D721Med (cell line): ENCODE results near the gene CDH23.

Source experiments
- DNase-seq: peaks from one replicate; pipeline ENCODE4 v3.0.0; 2011; ENCODE audit warnings: low spot score; ENCODE audit not compliant: insufficient read length
- FAIRE-seq: peaks from 2 replicates; lab custom pipeline; 2011; peaks lifted over from hg19 to GRCh38; lab: Jason Lieb, UNC
- TF ChIP-seq, protein P1 (sequence below): IDR thresholded peaks from 2 replicates; pipeline ENCODE4 v1.5.1; 2012; ENCODE audit warnings: mild to moderate bottlenecking, control low read depth; ENCODE audit not compliant: insufficient read depth; ENCODE audit errors: missing control alignments

CDH23 gene

DNA sequence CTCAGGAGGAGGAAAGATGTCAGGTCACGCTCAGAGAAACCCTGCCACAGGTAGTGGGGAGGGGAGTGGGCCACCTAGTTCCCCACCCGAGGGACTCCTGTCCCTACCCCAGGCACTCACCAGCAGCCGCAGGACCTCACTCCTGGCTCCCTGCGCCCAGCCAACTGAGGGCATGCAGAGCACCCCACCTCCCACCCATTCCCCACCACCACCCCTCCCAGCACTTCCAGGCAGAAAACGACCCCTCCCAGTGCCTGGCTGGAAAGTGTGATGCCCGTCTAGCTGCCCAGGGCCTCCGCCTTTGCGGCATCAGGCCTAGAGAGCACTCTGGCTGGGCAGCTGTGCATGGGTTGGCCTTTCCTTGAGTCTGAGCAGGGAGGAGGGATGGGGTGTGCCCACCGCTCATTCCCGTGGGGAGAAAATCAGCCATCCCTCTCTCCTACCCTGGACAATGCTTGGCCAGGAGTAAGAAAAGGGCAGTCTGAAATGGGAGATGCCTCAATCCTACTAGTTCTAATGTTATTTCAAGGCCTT lies 321.5 kb downstream of the CDH23 start:
- TF ChIP-seq, protein P1, sequence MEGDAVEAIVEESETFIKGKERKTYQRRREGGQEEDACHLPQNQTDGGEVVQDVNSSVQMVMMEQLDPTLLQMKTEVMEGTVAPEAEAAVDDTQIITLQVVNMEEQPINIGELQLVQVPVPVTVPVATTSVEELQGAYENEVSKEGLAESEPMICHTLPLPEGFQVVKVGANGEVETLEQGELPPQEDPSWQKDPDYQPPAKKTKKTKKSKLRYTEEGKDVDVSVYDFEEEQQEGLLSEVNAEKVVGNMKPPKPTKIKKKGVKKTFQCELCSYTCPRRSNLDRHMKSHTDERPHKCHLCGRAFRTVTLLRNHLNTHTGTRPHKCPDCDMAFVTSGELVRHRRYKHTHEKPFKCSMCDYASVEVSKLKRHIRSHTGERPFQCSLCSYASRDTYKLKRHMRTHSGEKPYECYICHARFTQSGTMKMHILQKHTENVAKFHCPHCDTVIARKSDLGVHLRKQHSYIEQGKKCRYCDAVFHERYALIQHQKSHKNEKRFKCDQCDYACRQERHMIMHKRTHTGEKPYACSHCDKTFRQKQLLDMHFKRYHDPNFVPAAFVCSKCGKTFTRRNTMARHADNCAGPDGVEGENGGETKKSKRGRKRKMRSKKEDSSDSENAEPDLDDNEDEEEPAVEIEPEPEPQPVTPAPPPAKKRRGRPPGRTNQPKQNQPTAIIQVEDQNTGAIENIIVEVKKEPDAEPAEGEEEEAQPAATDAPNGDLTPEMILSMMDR: no peak
- DNase-seq: no peak
- FAIRE-seq: no peak

DNA sequence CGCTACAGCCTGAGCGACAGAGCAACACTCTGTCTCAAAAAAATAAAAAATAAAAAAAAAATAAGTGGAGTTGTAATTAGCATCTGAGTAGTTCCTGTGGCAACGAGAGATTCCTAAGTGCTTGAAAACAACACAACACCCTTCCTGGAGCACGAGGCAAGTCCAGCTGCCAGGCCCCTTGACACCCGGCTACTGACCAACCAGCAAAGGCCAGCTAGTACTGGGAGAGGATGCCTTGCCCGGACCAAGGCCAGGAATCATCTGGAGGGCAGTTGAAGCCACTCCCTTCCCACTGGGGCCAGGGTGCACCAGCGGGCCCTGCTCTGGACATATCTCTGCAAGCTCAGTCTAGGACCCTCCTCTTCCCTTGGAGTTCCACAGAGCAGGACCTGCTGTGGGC lies 322.3 kb downstream of the CDH23 start:
- TF ChIP-seq, protein P1: no peak
- DNase-seq (no peak), FAIRE-seq (no peak)

GRCh38 chr10:71719464-71720201 lies 322.9 kb downstream of the CDH23 start, which contains the start of gene C10orf105:
Gene C10orf105, minus strand, starts transcription at chr10:71719778. Its CDS starts 3,441 bp downstream, at chr10:71716337.
- TF ChIP-seq, protein P1: no peak
- DNase-seq (no peak), FAIRE-seq (no peak)

GRCh38 chr10:71720288-71720687 lies 323.6 kb downstream of the CDH23 start:
- FAIRE-seq (no peak), DNase-seq (no peak)
- TF ChIP-seq, protein P1: no peak

DNA sequence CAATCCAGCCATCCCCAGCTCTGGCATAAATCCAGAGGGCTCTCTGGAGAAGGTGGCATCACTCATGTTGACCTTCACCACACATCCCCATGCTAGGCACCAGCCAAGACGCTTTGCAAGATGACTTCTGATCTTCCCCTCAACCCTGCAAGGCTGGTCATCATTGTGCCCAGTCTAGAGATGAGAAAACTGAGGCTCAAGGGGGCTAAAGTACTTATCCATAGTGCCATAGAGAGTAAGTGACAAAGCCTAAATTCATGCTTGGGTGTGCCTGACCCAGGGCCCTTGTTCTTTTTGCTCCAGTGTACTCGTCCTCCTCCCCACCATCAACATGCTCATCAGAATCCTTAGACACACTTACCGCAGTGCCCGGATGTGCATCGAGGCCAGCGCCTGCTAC lies 324.6 kb downstream of the CDH23 start:
- no peak for FAIRE-seq
- TF ChIP-seq, protein P1: no peak
- DNase-seq: no peak

DNA sequence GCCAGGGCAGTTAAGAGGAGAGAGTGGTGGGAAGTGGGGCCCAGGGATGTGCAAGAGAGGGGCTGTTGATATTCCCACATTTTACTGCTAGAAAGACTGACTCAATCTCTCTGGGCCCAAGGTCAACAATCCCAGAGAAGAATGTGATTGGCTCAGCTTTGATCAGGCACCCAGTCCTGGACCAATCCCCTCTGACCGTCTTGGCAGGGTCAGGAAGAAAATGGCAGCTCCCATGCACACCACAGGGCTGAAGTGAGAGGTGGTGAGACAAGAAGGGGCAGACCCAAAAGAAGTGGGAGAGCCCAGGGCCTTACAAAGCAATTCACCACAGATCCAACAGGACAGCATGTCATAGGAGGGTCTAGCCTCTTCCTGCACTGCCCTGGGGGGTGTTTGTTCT lies 326.1 kb downstream of the CDH23 start:
- TF ChIP-seq, protein P1: no peak
- DNase-seq (no peak), FAIRE-seq (no peak)

DNA sequence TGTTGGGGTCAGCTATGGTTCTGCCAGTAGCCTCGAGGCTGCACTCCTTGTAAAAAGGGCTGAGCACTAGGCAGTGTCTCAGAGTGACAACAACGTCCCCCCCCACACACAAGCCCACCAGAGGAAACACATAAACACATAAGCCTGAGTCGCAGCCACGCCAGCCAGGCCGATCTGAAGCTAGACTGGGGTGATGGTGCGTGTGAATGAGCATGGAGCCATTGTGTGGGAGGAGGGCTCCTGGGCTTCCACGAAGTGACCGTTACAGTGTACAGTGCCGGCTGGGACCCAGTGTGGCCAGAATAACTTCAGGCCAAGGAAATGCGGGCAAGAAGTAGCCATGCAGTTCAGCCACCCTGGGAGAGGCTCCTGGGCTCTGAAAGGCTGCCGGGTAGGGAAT lies 326.6 kb downstream of the CDH23 start:
- FAIRE-seq (no peak), DNase-seq (no peak)
- TF ChIP-seq, protein P1: no peak
